ENCODE data around the gene WDR41.

GRCh38 chr5:77437194-77437593, 54.9 kb downstream of the WDR41 start:
- TF ChIP-seq, protein P1, sequence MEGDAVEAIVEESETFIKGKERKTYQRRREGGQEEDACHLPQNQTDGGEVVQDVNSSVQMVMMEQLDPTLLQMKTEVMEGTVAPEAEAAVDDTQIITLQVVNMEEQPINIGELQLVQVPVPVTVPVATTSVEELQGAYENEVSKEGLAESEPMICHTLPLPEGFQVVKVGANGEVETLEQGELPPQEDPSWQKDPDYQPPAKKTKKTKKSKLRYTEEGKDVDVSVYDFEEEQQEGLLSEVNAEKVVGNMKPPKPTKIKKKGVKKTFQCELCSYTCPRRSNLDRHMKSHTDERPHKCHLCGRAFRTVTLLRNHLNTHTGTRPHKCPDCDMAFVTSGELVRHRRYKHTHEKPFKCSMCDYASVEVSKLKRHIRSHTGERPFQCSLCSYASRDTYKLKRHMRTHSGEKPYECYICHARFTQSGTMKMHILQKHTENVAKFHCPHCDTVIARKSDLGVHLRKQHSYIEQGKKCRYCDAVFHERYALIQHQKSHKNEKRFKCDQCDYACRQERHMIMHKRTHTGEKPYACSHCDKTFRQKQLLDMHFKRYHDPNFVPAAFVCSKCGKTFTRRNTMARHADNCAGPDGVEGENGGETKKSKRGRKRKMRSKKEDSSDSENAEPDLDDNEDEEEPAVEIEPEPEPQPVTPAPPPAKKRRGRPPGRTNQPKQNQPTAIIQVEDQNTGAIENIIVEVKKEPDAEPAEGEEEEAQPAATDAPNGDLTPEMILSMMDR (IDR thresholded peaks at IDR 0.05): no peak
- TF ChIP-seq EP300 (IDR thresholded peaks at IDR 0.05): no peak
